GM11168 (cell line): ENCODE data around the gene CDHR5.
"Not testable (repeated sequence)": the region's sequence is repeated elsewhere in the genome, so short reads cannot be mapped to it uniquely, and the experiment has no call there.

Experiments used
- in situ Hi-C: fragments of 300-500 bp; cut with MboI; formaldehyde crosslinking; loops from one replicate; pipeline ENCODE4 v1.12.0; 2022; ENCODE audit warnings: low sequenced_read_pairs; ENCODE audit not compliant: unreplicated experiment

Gene CDHR5

DNA sequence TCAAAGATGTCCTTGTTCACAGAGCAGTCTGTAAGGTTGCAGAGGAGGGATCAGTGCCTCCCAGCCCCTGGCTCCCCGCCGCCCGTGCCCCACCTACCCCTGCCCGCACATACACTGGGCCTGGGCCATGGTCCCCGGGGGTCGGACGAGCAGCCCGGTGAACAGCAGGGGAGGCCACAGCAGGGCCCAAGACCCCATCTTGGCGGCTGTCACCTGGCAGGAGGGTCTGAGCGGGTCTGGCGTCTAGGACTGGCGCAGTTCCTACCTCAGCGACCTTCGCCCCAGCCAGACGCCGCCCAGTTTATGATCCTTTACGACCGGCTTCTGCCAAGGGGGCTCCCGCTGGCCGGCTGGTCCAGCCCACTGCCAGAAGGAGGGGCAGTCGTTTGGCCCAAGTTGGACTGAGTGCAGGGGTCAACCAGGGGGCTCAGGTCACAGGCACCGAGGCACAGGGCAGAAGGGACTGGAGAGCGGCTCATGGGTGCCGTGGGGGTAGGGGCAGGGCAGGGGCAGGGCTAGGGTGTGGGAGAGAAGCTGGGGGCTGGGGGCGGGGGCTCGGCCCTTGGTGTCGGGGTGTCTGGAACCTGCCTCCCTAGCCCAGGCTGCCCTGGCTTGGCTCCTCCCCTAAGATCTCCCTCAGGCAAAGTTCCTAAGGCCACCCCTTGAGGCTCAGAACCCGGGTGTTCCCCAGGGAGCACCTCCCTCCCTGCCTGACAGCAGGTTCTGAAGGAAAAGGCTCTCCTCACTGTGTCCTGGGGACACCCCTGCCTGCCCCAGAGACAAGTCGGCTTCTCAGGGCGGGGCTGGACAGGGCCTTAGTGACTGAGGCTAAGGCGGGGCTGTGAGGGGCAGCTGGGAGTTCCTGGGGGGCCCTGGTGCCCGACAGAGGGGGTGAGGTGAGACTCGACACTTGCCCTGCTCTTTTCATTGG, at the start of gene CDHR5:
Gene CDHR5, minus strand, starts transcription at position 251 of the 931 bp plus-strand sequence. Its CDS starts 53 bp downstream, at position 198.
- in situ Hi-C loops = no loop called here

DNA sequence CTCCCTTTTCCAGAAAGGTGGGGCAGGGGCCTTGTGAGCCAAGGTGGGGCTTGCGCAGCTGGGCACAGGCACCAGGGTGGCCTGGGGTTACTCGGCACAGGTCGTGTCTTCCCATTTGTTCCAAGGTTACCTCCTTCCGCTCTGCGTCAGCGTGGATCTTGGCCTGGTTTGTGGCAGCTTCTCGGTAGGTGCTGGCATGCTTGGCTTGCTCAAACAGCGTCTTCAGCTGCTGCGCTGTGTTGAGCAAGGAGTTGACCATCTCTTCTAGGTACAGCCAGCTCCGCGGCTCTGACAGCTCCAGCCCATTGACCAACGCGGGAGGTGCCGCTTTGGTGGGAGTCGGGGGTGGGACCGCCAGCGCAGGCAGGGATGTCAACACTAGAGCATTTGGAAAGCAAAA, 49.7 kb upstream of the CDHR5 start:
- in situ Hi-C loops = no loop called here

DNA sequence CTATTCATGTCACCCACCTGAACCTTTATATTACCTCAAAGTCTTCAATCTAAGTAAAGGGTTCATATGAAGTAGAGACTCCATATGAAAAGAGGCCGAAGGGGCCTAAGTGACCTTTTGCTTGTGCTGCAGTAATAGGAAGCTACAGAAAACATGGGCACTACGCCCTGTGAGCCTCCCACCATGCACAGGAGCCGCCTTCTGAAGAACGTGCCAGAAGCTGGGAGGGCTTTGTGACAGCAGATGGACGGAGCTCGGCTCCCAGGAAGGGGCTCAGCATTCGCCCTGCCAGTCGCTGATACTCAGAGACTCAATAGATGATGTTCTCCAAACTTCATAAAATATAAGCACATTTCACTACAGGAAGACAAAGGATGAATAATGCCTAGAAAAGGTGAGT, 49.1 kb upstream of the CDHR5 start:
- in situ Hi-C loops = no loop called here

- in situ Hi-C loops = loop anchor here (5.0 kb wide), 1 partner anchor 63 kb away; no protein-coding TSS in a partner anchor
These were observed 41.0 kb upstream of the CDHR5 start for GRCh38 chr11:665704-666281.

GRCh38 chr11:665062-665703, 40.4 kb upstream of the CDHR5 start:
- in situ Hi-C loops = loop anchor here (5.0 kb wide), 1 partner anchor 63 kb away; no protein-coding TSS in a partner anchor

- in situ Hi-C loops = no loop called here
These were observed 38.0 kb upstream of the CDHR5 start for GRCh38 chr11:662689-663274.

GRCh38 chr11:660681-661444, 36.1 kb upstream of the CDHR5 start:
- in situ Hi-C loops = no loop called here

DNA sequence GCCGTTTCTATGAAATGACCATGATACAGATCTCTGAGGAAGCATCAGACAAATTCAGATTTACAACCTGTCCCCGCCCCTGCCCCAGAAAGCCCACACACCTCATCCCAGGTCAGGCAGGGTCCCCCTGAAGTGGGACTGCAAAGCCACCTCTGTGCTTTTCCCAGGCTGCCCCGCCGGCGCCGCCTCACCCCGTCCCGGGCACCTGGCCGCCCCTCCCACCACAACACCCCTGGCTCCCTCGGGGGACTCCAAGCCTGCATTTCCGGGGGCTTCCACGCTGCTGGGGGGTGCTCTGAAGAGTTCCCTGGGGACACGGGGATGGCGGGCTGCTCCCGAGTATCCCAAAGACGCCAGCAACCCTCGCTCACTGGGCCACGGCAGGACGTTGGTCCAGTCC, 35.5 kb upstream of the CDHR5 start:
- in situ Hi-C loops = no loop called here

GRCh38 chr11:659532-660085, 34.9 kb upstream of the CDHR5 start:
- in situ Hi-C loops = no loop called here

GRCh38 chr11:657691-658126, 33.0 kb upstream of the CDHR5 start:
- in situ Hi-C loops = no loop called here

DNA sequence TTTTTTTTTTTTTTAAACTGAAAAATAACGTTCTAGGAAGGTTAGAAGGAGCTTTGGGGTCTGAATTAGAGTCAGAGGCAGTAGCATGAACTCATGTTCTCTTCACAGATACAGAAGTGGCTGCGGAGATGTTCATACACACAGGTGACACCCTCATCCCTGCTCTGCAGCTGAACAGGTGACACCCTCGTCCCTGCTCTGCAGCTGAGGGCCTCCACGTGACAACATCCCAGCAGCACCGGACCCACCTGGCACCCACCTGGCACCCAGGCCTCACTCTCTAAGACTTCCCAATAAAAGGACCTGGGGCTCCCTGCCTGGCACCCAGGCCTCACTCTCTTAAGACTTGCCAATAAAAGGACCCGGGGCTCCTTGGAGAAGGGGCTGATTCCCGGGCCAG, 32.1 kb upstream of the CDHR5 start:
- in situ Hi-C loops = no loop called here

- in situ Hi-C loops = no loop called here
These were observed 31.7 kb upstream of the CDHR5 start for GRCh38 chr11:656426-656825.

DNA sequence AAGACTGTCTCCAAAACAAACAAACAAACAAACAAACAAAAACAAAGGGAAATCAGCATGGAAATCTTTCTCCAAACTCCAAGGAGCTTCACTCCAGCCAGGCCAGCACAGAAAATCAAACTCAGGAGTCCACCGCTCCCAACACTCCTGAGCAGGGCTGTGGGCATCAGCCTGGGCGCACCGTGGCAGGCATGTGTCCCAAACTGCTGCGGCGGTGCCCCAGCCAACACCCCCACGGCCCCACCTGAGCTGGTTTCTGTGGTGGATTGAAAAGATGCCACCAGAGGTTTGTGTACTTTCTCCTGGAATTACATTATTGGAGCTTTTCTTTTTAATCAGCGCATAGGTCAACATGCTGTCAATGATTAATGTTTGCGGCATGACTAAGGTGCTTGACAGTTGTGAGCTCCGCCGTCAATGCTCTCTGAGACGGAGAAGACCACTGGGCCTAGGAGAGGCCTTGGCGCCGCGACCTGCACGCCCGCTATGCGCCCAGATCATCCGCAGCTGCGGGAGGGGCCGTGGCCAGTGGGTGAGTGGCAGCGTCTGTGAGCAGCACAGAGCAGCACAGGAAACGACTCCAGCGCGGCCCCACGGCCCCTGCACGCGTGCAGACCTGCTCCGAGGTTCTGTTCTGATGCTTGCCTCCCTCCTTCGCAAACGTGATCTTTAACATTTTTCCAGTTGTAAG, 30.4 kb upstream of the CDHR5 start:
- in situ Hi-C loops = no loop called here

- in situ Hi-C loops = not testable (repeated sequence)
These were observed 29.7 kb upstream of the CDHR5 start for GRCh38 chr11:654444-654843.

DNA sequence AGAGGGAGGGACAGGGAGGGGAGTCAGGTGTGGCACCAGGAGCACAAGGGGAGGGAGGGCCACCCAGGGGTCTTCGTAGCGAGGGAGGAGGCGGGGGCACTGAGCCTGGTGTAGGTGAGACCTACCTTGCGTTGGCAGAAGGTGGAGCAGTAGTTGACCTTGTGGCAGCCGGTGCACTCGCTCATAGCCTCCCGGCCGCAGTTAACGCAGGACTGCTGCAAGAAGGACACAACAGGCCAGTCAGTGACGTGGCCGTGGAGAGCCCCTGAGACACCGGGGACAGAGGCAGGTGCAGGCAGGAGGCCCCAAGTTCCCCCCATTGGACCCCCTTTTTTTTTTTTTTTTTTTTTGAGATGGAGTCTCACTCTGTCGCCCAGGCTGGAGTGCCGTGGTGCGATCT, 29.1 kb upstream of the CDHR5 start:
- in situ Hi-C loops = no loop called here

DNA sequence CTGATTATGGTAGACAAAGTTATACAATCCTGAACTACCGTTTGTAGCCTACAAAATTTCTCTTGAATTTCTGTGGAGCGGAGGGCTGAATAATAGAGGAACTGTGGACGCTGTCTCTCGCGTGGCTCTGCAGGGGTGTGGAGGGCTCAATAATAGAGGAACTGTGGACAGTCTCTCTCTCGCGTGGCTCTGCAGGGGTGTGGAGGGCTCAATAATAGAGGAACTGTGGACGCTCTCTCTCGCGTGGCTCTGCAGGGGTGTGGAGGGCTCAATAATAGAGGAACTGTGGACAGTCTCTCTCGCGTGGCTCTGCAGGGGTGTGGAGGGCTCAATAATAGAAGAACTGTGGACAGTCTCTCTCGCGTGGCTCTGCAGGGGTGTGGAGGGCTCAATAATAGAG, 28.4 kb upstream of the CDHR5 start:
- in situ Hi-C loops = not testable (repeated sequence)

DNA sequence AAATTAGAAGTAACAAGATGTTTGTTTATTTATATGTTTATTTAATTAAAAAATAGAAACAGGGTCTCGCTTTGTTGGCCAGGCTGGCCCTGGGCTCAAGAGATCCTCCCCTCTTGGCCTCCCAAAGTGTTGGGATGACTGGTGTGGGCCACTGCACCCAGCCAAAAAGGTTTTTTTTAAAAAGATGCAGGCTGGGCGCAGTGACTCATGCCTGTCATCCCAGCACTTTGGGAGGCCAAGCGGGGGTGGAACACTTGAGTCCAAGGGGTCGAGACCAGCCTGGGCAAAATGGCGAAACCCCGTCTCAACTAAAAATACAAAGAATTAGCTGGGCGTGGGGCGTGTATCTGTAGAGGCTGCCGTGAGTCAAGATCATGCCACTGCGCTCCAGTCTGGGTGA, 25.7 kb upstream of the CDHR5 start:
- in situ Hi-C loops = no loop called here

DNA sequence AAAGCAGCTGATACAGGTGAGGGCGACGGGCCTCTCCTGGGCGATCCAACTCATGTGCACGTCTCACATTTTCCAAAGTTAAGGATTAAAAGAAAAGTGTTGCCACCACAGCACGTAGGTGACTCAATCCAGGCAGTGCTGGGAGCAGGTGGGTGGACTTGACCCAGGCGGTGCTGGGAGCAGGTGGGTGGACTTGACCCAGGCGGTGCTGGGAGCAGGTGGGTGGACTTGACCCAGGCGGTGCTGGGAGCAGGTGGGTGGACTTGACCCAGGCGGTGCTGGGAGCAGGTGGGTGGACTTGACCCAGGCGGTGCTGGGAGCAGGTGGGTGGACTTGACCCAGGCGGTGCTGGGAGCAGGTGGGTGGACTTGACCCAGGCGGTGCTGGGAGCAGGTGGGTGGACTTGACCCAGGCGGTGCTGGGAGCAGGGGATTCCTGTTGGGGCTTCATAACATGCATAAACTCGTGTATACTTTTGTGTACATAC, 23.0 kb upstream of the CDHR5 start:
- in situ Hi-C loops = not testable (repeated sequence)

GRCh38 chr11:646214-646613, 21.5 kb upstream of the CDHR5 start:
- in situ Hi-C loops = no loop called here
